ENCODE measurements around the gene EPHB2.

EPHB2 gene

DNA sequence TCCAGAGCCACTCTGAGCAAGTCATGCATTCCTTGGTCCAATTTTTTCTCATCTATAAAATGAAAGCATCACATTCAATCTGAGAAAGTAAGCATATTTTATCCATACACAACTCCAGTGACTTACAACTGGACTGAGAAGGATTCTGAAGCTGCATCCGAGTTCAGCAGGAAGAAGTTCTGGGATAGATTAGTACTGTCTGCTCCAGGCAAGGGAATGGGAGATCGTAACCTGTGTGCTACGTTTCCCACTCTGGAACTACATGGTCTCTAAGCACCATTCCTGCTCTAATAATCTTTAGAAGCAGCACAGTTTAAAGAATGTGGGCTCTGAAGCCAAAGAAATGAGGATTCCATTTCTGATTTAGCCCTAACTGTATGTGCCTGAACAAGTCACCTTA is 182.7 kb downstream of the EPHB2 start:
- DNase-seq, result no peak

DNA sequence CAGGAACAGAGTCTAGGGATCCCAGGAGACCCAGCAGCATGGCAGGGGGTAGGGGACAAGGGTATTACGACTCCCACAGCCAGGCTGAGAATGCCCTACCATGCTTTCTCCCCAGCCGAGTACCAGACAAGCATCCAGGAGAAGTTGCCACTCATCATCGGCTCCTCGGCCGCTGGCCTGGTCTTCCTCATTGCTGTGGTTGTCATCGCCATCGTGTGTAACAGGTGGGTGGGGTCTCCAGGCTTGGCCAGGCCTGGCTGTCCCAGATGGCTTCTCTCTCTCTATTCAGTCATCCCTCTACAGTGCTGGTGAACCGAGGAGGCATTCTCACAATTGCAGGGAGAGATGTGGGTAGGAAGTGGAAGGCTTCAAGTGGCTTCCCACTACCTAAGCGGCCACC is 184.7 kb downstream of the EPHB2 start:
- DNase-seq, result no peak

DNA sequence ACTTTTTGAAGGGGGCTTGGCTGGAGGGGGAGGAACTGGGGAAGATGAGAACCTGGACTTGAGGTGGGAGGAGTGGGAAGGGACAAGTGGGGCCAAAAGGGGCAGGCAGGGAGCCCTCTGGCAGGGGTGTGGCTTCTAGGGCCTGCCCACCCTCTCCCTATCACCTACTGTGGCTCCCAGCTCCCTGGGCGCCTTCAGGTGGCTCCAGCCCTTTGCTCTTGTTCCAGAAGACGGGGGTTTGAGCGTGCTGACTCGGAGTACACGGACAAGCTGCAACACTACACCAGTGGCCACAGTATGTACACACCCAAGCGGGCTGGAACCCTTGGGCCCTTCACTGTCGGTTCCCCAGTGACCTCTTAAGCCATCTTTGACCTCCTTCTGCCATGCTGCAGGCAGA is 185.5 kb downstream of the EPHB2 start:
- DNase-seq, result no peak

GRCh38 chr1:22900451-22900850 is 189.8 kb downstream of the EPHB2 start:
- DNase-seq, result no peak

DNA sequence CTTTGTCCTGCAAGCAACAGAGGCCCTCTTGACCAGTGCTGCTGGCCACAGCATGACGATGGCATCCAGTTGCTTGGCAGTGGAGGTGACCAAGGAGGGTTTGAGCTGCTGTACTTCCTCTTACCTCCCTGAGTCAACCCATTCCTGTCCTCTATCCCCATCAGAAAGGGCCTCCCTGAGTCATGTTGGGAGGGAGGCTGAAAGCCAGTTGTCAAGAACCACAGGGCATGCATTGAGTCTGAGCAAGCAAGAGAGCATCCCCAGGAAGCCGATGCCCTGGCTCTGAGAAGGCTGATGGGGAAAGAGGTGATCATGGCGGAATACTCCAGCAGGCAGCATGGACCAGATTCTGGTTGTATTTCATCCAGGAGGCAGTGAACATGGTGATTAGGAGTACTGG is 192.5 kb downstream of the EPHB2 start:
- no peak for DNase-seq

DNA sequence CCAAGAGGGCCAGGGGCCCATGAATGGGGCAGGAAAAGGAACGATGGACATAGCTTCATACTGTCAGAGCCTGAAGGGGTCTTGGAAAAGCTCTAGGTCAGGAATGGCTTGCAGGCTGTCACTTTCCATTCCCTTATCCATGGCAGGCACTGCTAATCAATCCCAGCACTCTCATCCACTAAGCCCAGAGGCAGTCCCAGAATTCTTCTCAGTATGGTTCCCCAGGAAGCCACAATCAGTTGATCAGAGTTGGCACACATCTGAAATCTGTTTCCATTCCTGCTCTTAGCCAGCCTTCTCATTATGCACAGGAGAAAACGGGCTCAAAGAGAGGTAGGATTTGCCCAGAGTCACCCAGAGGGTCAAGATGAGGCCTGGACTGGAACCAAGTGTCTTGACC is 196.3 kb downstream of the EPHB2 start:
- no peak for DNase-seq

GRCh38 chr1:22907528-22907927 is 196.9 kb downstream of the EPHB2 start:
- no peak for DNase-seq

DNA sequence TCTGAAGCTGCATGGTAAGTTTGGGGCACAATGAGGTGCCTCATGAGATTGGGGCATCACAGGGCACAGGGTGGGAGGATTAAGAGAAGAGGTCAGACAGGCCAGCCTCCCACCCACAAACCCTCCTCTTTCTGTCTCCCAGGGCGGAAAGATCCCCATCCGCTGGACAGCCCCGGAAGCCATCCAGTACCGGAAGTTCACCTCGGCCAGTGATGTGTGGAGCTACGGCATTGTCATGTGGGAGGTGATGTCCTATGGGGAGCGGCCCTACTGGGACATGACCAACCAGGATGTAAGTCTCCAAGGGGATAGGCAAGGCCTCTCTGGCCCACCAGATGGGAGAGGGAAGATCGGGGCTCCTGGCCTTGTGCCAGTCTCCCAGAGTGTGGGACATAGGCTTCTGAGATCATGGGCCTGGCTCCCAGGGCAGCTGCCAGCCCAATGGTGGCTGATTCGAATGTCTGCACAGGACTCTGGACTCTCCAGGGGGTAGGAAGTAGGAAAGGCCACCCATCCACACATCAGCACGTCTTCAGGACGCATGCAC is 198.3 kb downstream of the EPHB2 start:
- no peak for DNase-seq

GRCh38 chr1:22910286-22910685 is 199.6 kb downstream of the EPHB2 start:
- no peak for DNase-seq

DNA sequence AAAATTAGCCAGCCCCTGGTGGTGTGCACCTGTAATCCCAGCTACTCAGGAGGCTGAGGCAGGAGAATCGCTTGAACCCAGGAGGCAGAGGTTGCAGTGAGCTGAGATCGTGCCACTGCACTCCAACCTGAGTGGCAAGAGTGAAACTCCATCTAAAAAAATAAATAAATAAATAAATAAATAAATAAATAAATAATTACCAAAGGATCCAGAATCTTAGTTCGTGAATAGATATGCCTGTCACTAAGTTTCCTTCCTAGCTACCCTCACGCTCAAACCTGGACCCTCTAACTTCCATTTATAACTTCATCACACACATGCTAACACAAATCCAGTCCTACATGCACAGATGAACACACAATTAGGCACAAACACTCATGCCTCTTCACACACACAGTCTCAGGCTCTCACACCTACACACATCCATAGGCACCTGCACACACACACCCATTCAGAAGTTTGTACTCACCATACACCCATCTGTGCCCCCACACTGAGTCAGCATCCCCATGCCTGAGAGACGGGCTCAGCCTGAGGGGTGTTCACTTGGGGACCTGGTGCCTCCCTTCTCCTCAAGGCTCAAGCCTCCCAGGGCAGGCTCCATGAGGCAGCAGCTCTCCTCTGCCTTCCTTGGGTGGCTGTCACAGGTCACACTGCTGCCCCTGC is 200.5 kb downstream of the EPHB2 start:
- no peak for DNase-seq

GRCh38 chr1:22912311-22912710 is 201.7 kb downstream of the EPHB2 start:
- no peak for DNase-seq

DNA sequence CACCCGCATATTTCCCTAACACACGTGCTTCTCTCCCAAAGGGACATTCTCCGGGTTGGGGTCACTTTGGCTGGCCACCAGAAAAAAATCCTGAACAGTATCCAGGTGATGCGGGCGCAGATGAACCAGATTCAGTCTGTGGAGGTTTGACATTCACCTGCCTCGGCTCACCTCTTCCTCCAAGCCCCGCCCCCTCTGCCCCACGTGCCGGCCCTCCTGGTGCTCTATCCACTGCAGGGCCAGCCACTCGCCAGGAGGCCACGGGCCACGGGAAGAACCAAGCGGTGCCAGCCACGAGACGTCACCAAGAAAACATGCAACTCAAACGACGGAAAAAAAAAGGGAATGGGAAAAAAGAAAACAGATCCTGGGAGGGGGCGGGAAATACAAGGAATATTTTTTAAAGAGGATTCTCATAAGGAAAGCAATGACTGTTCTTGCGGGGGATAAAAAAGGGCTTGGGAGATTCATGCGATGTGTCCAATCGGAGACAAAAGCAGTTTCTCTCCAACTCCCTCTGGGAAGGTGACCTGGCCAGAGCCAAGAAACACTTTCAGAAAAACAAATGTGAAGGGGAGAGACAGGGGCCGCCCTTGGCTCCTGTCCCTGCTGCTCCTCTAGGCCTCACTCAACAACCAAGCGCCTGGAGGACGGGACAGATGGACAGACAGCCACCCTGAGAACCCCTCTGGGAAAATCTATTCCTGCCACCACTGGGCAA is 202.9 kb downstream of the EPHB2 start:
- no peak for DNase-seq

DNA sequence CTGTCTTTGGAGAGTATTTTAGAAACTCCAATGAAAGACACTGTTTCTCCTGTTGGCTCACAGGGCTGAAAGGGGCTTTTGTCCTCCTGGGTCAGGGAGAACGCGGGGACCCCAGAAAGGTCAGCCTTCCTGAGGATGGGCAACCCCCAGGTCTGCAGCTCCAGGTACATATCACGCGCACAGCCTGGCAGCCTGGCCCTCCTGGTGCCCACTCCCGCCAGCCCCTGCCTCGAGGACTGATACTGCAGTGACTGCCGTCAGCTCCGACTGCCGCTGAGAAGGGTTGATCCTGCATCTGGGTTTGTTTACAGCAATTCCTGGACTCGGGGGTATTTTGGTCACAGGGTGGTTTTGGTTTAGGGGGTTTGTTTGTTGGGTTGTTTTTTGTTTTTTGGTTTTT is 203.5 kb downstream of the EPHB2 start:
- DNase-seq, result no peak

GRCh38 chr1:22914633-22915217 is 204.1 kb downstream of the EPHB2 start:
- DNase-seq, result no peak

DNA sequence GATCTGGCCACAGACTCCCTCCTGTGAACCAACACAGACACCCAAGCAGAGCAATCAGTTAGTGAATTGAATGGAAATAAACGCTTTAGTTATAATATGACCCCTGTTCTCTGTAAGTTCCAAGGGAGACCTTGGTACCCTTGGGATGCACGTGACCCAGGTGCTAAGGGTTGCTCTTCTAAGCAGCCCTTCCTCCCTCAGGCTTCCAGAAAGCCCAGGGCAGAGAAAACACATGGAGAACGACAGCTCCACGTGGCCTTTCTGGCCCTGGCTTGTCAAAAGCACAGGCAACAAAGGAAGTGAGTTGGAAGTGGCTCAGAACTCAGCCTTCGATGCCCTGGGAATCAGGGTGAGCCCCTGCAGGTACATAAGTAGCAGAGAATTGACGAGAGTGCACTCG is 204.6 kb downstream of the EPHB2 start:
- no peak for DNase-seq

DNA sequence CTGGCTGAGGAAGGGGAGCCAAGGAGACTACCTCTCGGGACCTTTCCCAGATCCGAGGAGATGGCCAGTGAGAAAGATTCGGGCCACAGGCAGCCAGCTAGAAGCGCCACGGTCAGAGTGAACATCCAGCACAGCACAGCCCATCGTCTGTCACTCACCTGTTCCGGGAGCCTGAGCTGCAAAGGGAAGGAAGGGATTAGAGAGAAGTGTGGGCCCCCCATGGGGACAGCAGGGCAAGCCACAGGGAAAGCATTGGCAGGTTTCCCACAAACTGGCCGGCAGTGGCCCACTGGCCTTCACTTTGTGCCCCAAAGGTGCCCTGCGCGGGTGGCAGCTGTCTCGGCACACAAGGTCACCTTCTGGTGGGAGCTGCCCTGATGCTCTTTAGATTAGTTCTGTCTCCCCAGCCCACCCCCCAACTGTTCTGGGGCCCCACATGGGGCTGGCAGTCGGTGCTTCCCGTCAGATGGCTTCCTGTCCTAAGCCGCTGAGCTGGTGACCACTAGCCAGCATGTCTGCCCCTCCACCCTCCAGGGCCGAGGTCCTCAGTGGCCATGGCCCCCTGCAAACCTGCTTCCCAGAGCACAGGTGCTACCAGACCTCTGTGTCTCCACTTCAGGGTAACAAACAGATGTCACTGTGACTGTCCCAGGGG is 205.3 kb downstream of the EPHB2 start:
- DNase-seq, result no peak

DNA sequence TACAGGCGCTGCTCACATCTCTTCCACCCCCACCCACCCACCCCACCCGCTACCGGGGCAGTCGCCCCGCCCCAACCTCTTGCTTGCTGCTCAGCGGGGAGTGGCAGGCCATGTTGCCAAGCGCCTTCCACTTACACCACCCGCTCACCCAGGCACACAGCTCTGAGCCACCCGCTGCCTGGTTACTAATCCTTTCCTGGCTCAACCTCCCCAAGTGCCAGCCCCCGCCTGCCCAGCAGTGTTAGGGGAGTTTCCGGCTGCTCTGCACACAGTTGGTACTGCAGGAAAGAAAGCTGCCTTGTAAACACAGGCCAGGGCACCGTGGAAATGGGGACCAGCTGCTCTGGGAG is 205.8 kb downstream of the EPHB2 start:
- no peak for DNase-seq

DNA sequence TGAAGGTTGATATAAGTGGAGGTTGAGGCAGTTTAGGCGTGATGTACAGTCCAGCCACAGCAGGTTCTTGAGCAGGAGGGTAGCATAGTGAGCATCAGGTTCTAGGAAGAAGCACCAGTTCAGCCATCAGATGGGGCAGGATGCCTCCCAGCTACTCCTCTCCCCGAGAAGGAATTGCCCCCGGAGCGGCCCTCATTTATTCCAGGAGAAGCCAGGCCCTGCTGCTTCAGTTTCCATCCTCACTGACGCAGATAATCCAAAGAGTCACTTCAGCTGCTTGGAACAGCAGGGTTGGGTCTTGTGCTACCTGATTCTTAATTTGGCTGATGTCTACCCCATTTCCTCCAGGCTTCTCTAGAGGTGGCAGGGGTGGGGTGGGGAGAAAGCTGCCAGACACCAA is 207.3 kb downstream of the EPHB2 start:
- no peak for DNase-seq

- DNase-seq, result no peak
Measured at GRCh38 chr1:22918644-22919043, 208.0 kb downstream of the EPHB2 start.

DNA sequence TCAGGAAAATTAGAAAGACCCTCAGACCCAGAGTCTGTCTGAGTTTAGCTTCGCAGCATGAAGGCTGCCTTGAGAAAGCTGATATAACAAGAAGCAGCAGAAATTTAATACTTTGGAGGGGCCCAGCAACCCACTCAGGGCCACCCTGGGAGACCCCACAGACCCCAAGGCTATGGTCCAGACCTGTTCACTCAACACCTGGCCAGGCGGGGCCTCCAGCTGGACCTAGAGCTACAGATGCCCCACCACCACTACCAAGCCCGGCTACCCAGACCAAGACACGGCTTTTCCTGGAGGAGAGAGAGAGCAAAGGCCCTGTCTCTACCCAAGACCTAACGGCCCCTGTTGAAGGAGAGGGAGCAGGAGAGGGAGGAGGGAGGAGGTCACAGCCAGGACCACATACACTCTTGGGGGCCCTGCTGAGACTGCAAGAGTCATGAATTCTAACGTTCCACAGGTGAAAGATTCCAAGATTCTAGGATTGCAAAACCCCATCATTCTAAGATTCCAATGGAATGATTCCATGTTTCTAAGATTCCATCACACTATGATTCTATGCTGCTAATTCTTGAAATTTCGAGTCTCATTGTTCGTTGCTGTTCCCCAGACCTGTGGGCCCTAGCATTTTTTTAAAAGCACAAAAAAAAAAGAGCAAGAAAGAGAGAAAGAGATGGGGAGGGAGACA is 208.8 kb downstream of the EPHB2 start:
- no peak for DNase-seq

DNA sequence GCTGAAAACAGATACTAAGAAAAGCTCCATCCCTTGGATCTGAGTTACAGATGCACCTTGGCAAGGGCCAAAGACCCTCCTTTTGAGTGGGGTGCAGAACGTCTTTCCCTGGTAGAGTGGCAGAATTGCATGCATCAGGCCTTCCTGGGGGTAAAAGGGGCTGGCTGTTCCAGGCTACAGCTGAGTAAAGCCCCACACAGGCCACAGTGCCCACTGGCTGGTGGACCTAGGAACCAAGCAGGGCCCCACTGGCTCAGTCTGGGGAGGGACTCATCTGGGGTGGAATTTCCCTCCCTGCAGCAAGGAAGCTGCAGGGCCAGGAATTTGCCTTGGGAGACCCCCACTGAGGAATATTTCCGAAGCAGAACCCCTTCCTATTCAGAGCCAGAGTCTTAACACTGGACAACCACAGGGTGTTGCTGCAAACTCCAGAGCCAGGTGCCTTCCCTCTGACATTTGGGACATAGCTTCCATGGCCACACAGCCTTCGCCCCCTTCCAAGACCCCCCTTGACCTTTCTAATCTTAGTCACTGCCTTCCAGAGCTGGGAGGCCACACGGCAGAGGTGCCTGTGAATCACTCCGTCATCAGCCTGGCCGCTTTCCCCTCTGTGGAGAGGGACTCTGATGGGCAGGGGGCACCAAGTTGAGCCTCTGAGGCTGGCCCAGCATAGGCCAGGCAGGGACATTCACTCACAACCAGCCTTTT is 209.5 kb downstream of the EPHB2 start:
- DNase-seq, result no peak

- DNase-seq, result no peak
Measured at GRCh38 chr1:22920734-22921451, 210.3 kb downstream of the EPHB2 start.

All from stimulated activated naive CD4-positive, alpha-beta T cell treated with Interleukin-2 at 50 U/mL for 16 hours (primary cell).